H1 (cell line): ENCODE data around the gene CCDC138.

Experiments
- BRCA1 ChIP-seq: IDR thresholded peaks from 2 replicates; pipeline ENCODE4 v1.6.1; 2012; ENCODE audit warnings: low read depth, low read length, improper control_type of control experiment
- CHD2 ChIP-seq: IDR thresholded peaks from 2 replicates; pipeline ENCODE4 v1.6.1; 2012; ENCODE audit warnings: low read length, improper control_type of control experiment
- CREB1 ChIP-seq: IDR thresholded peaks from 2 replicates; pipeline ENCODE4 v1.6.1; 2012; ENCODE audit warnings: inconsistent platforms
- EP300 ChIP-seq, 2 experiments: IDR thresholded peaks; 1 replicate in 1 of 2; 2 replicates in 1 of 2; pipeline ENCODE4 v1.6.1; 2011 to 2012; ENCODE audit warnings: low read depth in 2 of 2, low read length in 2 of 2, mild to moderate bottlenecking in 2 of 2, borderline replicate concordance in 1 of 2, inconsistent platforms in 1 of 2, moderate library complexity in 1 of 2
- EZH2 ChIP-seq: fragments of 200-600 bp; sonication (generic); IDR thresholded peaks from 2 replicates; pipeline ENCODE4 v1.7.1; 2012; ENCODE audit warnings: low read depth, mild to moderate bottlenecking, moderate library complexity, low read length, inconsistent platforms; ENCODE audit not compliant: severe bottlenecking
- GABPA ChIP-seq: IDR thresholded peaks from 2 replicates; pipeline ENCODE4 v1.6.1; 2011; ENCODE audit warnings: mild to moderate bottlenecking, low read length, moderate library complexity, borderline replicate concordance; ENCODE audit not compliant: insufficient read depth
- JUN ChIP-seq: IDR thresholded peaks from 2 replicates; pipeline ENCODE4 v1.6.1; 2011; ENCODE audit warnings: low read depth, mild to moderate bottlenecking, improper control_type of control experiment, low read length
- POLR2A ChIP-seq, 2 experiments: IDR thresholded peaks; 1 replicate in 1 of 2; 2 replicates in 1 of 2; pipeline ENCODE4 v1.6.1; 2011; ENCODE audit warnings: low read depth in 2 of 2, low read length in 2 of 2, mild to moderate bottlenecking in 2 of 2; ENCODE audit errors: control extremely low read depth in 1 of 2
- RAD21 ChIP-seq, 2 experiments: IDR thresholded peaks in 1 of 2; conservative IDR thresholded peaks in 1 of 2; 2 replicates each; pipeline ENCODE4 v1.6.1; 2011; ENCODE audit warnings: low read depth in 2 of 2, low read length in 2 of 2, improper control_type of control experiment in 1 of 2, inconsistent platforms in 1 of 2, mild to moderate bottlenecking in 1 of 2, moderate library complexity in 1 of 2
- SAP30 ChIP-seq: fragments of 300-600 bp; sonication (generic); IDR thresholded peaks from 2 replicates; pipeline ENCODE4 v1.7.1; 2012; ENCODE audit warnings: low read length, moderate library complexity, mild to moderate bottlenecking, inconsistent platforms; ENCODE audit not compliant: insufficient read depth, insufficient replicate concordance
- SP1 ChIP-seq: IDR thresholded peaks from 2 replicates; pipeline ENCODE4 v1.6.1; 2011; ENCODE audit warnings: low read depth, low read length
- ZNF274 ChIP-seq: IDR thresholded peaks from 2 replicates; pipeline ENCODE4 v1.7.0; 2012; ENCODE audit warnings: low read length, borderline replicate concordance; ENCODE audit errors: extremely low read depth
- TF ChIP-seq, protein P1 (sequence below), 3 experiments: IDR thresholded peaks; 1 replicate in 2 of 3; 2 replicates in 1 of 3; pipeline versions ENCODE4 v1.5.1 to v1.6.1; 2011; ENCODE audit warnings: low read length in 3 of 3, mild to moderate bottlenecking in 3 of 3, inconsistent platforms in 2 of 3, low read depth in 1 of 3, moderate library complexity in 1 of 3; ENCODE audit not compliant: insufficient read depth in 1 of 3; ENCODE audit errors: control extremely low read depth in 1 of 3

DNA sequence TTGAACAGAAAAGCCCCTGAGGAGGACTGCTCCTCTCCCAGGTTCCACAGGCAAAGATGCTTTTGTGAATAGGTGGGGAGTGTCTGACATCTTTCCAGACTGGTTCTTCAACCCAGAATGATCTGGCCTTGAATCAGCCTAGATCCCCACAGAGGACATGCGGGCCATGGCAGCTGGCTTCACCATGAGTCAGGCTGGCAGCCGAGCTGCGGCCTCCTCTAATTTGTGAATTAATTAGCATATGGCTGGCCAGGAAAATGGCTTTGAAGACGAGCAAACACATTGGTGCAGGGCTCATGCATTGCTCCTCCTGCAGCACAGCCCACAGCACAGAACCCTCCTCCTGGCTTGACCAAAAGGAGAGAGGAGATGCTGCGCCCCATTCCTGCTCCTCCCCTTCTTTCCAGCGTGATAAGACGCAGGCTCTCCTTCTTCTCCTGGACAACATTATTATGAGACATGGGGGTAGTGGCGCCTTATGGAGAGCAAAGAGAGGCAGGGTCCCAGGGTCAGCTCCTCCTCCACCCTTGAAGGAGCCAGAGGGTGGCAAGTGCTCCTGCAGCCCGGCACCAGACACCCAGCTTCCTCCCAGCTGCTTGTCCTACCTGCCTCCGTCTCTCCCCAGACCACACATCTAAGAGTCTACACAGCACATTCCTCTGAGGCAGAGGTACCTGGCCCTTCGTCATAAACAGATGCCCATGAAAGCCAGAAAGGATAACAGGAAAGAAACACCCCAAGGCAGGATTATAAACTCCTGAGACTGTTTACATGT lies 135.8 kb downstream of the CCDC138 start:
- TF ChIP-seq GABPA (no peak), CREB1 (no peak), SAP30 (no peak), BRCA1 (no peak), JUN (no peak), EP300 (IDR thresholded peaks at IDR 0.05; ENCODE audit: borderline replicate concordance in 1 of 2, low read depth in 2 of 2, low read length in 2 of 2) (no peak), RAD21 (IDR thresholded peaks at IDR 0.05 in 1 of 2, conservative IDR thresholded peaks at IDR 0.05 in 1 of 2; ENCODE audit: low read depth in 2 of 2, low read length in 2 of 2) (no peak), EZH2 (no peak), POLR2A (IDR thresholded peaks at IDR 0.05; ENCODE audit: control extremely low read depth in 1 of 2, low read depth in 2 of 2, low read length in 2 of 2) (no peak), CHD2 (no peak), ZNF274 (no peak), SP1 (no peak)
- TF ChIP-seq, protein P1, sequence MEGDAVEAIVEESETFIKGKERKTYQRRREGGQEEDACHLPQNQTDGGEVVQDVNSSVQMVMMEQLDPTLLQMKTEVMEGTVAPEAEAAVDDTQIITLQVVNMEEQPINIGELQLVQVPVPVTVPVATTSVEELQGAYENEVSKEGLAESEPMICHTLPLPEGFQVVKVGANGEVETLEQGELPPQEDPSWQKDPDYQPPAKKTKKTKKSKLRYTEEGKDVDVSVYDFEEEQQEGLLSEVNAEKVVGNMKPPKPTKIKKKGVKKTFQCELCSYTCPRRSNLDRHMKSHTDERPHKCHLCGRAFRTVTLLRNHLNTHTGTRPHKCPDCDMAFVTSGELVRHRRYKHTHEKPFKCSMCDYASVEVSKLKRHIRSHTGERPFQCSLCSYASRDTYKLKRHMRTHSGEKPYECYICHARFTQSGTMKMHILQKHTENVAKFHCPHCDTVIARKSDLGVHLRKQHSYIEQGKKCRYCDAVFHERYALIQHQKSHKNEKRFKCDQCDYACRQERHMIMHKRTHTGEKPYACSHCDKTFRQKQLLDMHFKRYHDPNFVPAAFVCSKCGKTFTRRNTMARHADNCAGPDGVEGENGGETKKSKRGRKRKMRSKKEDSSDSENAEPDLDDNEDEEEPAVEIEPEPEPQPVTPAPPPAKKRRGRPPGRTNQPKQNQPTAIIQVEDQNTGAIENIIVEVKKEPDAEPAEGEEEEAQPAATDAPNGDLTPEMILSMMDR (IDR thresholded peaks at IDR 0.05; ENCODE audit: control extremely low read depth in 1 of 3, insufficient read depth in 1 of 3, low read depth in 1 of 3, low read length in 3 of 3) = no peak
